Measurements from ENCODE around the gene NGB.

NGB gene

GRCh38 chr14:77236814-77237213 lies 34.2 kb downstream of the NGB start:
- H3K27me3 ChIP-seq (ENCODE audit: insufficient read depth, low read length) = peaks cover 43% of the 10 kb centered on the region

GRCh38 chr14:77231721-77232120 lies 39.3 kb downstream of the NGB start:
- peaks cover 32% of the 10 kb centered on the region for H3K27me3 ChIP-seq (ENCODE audit: insufficient read depth, low read length)
- H3K4me3 ChIP-seq (ENCODE audit: low read depth, low read length) = no peak overlapping the region
- no peaks in the 10 kb centered on the region for H3K4me1 ChIP-seq (ENCODE audit: control insufficient read depth, insufficient read depth, low read length, unreplicated experiment)
- no peaks in the 10 kb centered on the region for H3K36me3 ChIP-seq (ENCODE audit: insufficient read depth, low read length)
- H3K79me2 ChIP-seq (ENCODE audit: control insufficient read depth, insufficient read depth, low read length, unreplicated experiment) = no peaks in the 10 kb centered on the region
- H2AFZ ChIP-seq (ENCODE audit: low read length, unreplicated experiment) = no peak overlapping the region
- H3K27ac ChIP-seq (ENCODE audit: low read depth, low read length) = no peak overlapping the region

More at GRCh38 chr14:77236814-77237213, 34.2 kb downstream of the NGB start:
- no peak overlapping the region for H3K27ac ChIP-seq (ENCODE audit: low read depth, low read length)
- no peaks in the 10 kb centered on the region for H3K36me3 ChIP-seq (ENCODE audit: insufficient read depth, low read length)
- H3K79me2 ChIP-seq (ENCODE audit: control insufficient read depth, insufficient read depth, low read length, unreplicated experiment) = no peaks in the 10 kb centered on the region
- H2AFZ ChIP-seq (ENCODE audit: low read length, unreplicated experiment) = no peak overlapping the region
- H3K4me1 ChIP-seq (ENCODE audit: control insufficient read depth, insufficient read depth, low read length, unreplicated experiment) = no peaks in the 10 kb centered on the region
- H3K4me3 ChIP-seq (ENCODE audit: low read depth, low read length) = no peak overlapping the region

DNA sequence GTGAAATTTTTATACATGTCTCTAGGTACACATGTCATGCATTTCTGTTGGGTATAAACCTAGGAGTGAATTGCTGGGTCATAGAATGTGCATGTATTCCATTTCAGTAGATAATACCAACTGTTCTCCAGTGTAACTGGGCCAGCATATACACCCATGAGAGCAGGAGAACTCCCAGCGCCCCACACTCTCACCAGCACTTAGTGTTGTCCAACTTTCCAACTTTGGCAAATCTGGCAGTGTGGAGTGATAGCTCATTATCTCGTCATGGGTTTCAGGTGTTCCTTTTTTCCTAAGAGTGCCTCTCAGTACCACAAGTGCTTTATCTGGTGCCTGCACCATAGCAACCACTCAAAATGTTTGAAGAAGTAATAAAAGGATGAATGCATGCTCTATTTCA lies 40.1 kb downstream of the NGB start:
- Histone ChIP-seq H2AFZ (ENCODE audit: low read length, unreplicated experiment) (no peak overlapping the region), H3K79me2 (ENCODE audit: control insufficient read depth, insufficient read depth, low read length, unreplicated experiment) (no peaks in the 10 kb centered on the region), H3K27me3 (ENCODE audit: insufficient read depth, low read length) (peaks cover 32% of the 10 kb centered on the region), H3K27ac (ENCODE audit: low read depth, low read length) (no peak overlapping the region), H3K36me3 (ENCODE audit: insufficient read depth, low read length) (no peaks in the 10 kb centered on the region), H3K4me3 (ENCODE audit: low read depth, low read length) (no peak overlapping the region), H3K4me1 (ENCODE audit: control insufficient read depth, insufficient read depth, low read length, unreplicated experiment) (no peaks in the 10 kb centered on the region)

DNA sequence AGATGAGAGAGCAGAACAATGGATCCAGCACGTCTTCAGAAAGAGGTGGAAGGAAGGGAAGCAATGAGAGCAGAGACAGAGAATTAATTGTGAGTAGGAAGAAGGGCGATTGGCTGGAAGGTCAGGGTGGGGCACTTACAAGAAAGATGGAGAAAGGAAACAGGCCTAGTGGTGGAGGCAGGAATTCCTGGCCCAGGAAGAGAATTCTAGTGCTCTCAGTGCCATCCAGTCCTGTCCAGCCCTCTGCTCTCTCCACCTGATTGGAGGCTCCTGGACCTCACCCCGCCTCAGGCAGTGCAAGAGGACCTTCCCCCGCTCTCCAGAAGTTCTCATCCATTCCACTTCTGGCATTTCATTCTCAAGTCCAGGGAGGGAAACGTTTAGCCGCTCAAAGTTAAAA lies 43.0 kb downstream of the NGB start:
- Histone ChIP-seq H3K4me1 (ENCODE audit: control insufficient read depth, insufficient read depth, low read length, unreplicated experiment) (no peaks in the 10 kb centered on the region), H3K27ac (ENCODE audit: low read depth, low read length) (no peak overlapping the region), H3K4me3 (ENCODE audit: low read depth, low read length) (no peak overlapping the region), H3K27me3 (ENCODE audit: insufficient read depth, low read length) (peaks cover 37% of the 10 kb centered on the region), H2AFZ (ENCODE audit: low read length, unreplicated experiment) (no peak overlapping the region), H3K79me2 (ENCODE audit: control insufficient read depth, insufficient read depth, low read length, unreplicated experiment) (no peaks in the 10 kb centered on the region), H3K36me3 (ENCODE audit: insufficient read depth, low read length) (no peaks in the 10 kb centered on the region)

DNA sequence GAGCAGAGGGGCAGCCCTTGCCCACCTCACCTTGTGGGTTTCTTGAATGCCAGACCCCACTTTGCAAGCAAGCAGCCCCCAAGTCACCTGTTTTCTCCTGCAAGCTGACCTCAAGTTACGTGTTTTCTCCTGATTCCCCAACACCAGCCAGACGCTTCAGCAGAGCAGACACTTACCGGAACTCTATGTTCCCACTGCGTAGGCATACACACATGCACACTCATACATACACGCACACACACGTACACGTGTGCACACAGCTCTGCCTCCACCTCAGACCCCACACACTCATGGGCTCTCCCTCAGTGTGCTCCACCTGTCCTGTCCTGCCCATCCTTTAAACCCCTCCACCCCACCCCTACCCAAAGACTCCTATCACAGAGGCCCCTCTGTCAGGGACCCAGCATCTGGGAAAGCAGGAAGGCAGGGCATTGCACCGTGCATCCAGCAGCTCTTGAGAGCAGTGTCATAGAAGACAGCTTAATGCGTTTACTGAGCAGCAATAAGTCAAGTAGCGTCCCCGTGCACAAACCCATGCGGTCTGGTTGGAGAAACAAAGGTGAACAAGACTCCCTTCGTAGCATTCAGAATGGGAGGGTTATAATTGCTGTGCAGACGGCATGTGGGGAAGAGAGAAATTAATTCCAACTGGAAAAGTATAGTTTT lies 45.0 kb downstream of the NGB start:
- H3K79me2 ChIP-seq (ENCODE audit: control insufficient read depth, insufficient read depth, low read length, unreplicated experiment) = no peaks in the 10 kb centered on the region
- H3K4me3 ChIP-seq (ENCODE audit: low read depth, low read length) = no peak overlapping the region
- no peak overlapping the region for H2AFZ ChIP-seq (ENCODE audit: low read length, unreplicated experiment)
- H3K27ac ChIP-seq (ENCODE audit: low read depth, low read length) = no peak overlapping the region
- peaks cover 45% of the 10 kb centered on the region for H3K27me3 ChIP-seq (ENCODE audit: insufficient read depth, low read length)
- no peaks in the 10 kb centered on the region for H3K4me1 ChIP-seq (ENCODE audit: control insufficient read depth, insufficient read depth, low read length, unreplicated experiment)
- H3K36me3 ChIP-seq (ENCODE audit: insufficient read depth, low read length) = no peaks in the 10 kb centered on the region

DNA sequence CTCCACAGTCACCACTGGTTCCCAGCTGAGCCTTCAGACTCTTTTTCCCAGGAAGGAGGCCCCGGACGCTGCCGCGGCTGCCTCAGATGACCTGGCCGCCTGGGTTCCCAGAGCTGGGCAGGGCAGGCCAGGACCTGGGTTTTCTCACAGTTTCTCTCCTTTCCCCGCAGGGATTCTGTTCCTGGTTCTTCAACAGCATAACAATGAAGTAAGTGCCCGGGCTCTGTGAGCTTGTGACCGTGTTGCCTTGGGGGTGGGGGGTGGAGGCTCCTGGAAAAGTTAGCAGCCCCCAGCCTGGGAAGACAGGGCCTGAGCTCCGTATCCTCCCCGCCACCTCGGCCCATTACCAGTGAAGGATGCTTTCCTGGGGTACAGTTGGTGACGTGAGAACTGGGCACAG lies 45.8 kb downstream of the NGB start:
- no peak overlapping the region for H2AFZ ChIP-seq (ENCODE audit: low read length, unreplicated experiment)
- H3K4me1 ChIP-seq (ENCODE audit: control insufficient read depth, insufficient read depth, low read length, unreplicated experiment) = no peaks in the 10 kb centered on the region
- no peaks in the 10 kb centered on the region for H3K36me3 ChIP-seq (ENCODE audit: insufficient read depth, low read length)
- no peak overlapping the region for H3K4me3 ChIP-seq (ENCODE audit: low read depth, low read length)
- H3K27ac ChIP-seq (ENCODE audit: low read depth, low read length) = no peak overlapping the region
- no peaks in the 10 kb centered on the region for H3K79me2 ChIP-seq (ENCODE audit: control insufficient read depth, insufficient read depth, low read length, unreplicated experiment)
- H3K27me3 ChIP-seq (ENCODE audit: insufficient read depth, low read length) = peaks cover 42% of the 10 kb centered on the region

DNA sequence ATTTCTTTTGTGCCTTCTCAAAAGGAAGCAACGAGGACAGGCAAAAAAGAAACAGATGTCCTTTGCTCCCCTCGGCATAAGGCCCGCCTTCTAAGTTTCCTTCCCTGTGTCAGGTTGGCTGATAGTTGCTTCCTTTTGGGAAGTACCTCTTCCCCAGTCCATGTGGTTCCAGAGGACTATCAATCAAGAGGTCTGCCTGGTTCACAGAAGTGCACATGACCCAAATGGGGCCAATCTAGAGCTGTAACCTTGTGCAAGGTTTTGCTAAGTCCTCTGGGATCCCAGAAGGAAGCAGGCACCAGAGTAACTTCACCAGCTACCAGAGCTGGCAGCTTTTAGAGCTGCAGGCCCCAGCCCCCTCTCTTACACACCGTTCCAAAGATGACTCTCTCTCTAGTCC lies 46.8 kb downstream of the NGB start:
- Histone ChIP-seq H3K4me3 (ENCODE audit: low read depth, low read length) (no peak overlapping the region), H3K79me2 (ENCODE audit: control insufficient read depth, insufficient read depth, low read length, unreplicated experiment) (no peaks in the 10 kb centered on the region), H3K36me3 (ENCODE audit: insufficient read depth, low read length) (no peaks in the 10 kb centered on the region), H3K27me3 (ENCODE audit: insufficient read depth, low read length) (peaks cover 52% of the 10 kb centered on the region), H3K4me1 (ENCODE audit: control insufficient read depth, insufficient read depth, low read length, unreplicated experiment) (no peaks in the 10 kb centered on the region), H3K27ac (ENCODE audit: low read depth, low read length) (no peak overlapping the region), H2AFZ (ENCODE audit: low read length, unreplicated experiment) (no peak overlapping the region)

DNA sequence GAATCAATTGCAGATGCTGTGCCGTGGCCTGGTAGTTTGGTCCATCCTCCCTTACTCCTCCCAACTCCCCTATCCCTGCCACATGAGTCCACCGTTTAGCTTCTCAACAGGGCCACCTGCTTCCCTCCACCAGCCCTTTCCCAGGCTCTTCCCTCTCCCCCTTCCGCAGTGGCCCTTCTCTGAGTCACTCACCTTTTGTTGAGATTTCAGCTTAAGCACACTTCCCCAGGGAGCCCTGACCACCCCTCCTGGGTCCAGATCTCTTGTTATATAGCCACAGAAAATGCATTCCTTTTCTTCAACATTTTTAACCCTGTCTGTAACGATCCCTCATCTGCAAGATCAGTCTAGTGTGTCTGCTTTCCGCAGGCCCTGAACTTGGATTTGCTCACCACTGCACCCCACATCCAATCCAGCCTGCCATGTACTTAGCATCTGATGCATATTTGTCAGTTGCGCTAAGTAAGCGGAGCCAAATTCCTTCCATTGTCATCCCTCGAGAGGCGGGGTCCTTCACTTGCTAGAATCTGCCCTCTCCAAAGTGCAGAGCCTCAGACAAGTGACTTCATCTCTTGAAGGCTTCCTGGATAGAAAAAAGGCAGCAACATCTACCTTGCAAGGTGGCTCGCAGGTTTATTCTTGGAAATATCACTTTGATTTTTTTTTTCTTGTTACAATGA lies 48.3 kb downstream of the NGB start:
- no peaks in the 10 kb centered on the region for H3K36me3 ChIP-seq (ENCODE audit: insufficient read depth, low read length)
- no peak overlapping the region for H2AFZ ChIP-seq (ENCODE audit: low read length, unreplicated experiment)
- no peaks in the 10 kb centered on the region for H3K79me2 ChIP-seq (ENCODE audit: control insufficient read depth, insufficient read depth, low read length, unreplicated experiment)
- H3K4me3 ChIP-seq (ENCODE audit: low read depth, low read length) = no peak overlapping the region
- peaks cover 63% of the 10 kb centered on the region for H3K27me3 ChIP-seq (ENCODE audit: insufficient read depth, low read length)
- H3K4me1 ChIP-seq (ENCODE audit: control insufficient read depth, insufficient read depth, low read length, unreplicated experiment) = no peaks in the 10 kb centered on the region
- no peak overlapping the region for H3K27ac ChIP-seq (ENCODE audit: low read depth, low read length)

DNA sequence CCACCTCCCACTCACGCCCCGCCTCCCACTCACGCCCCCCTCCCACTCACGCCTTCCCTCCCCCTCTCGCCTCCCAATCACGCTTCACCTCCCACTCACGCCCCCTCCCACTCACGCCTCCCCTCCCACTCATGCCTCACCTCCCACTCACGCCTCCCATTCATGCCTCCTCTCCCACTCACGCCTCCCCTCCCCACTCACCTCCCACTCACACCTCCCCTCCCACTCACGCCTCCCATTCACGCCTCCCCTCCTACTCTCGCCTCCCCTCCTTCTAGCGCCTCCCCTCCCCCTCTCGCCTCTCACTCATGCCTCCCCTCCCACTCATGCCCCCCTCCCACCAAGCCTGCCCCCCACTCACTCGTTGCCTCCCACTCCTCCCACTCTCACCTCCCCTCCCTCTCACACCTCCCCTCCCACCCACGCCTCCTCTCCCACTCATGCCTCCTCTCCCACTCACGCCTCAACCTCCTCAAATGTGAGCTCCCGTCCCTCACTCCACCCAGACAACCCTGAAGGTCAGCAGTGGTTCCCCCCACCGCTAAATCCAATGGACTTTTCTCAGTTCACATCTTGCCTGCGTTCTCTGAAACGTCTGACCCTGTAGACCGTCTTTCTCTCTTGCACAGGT lies 49.6 kb downstream of the NGB start:
- Histone ChIP-seq H3K4me3 (ENCODE audit: low read depth, low read length) (no peak overlapping the region), H3K4me1 (ENCODE audit: control insufficient read depth, insufficient read depth, low read length, unreplicated experiment) (no peaks in the 10 kb centered on the region), H2AFZ (ENCODE audit: low read length, unreplicated experiment) (no peak overlapping the region), H3K36me3 (ENCODE audit: insufficient read depth, low read length) (no peaks in the 10 kb centered on the region), H3K27ac (ENCODE audit: low read depth, low read length) (no peak overlapping the region), H3K79me2 (ENCODE audit: control insufficient read depth, insufficient read depth, low read length, unreplicated experiment) (no peaks in the 10 kb centered on the region), H3K27me3 (ENCODE audit: insufficient read depth, low read length) (peaks cover 67% of the 10 kb centered on the region)

DNA sequence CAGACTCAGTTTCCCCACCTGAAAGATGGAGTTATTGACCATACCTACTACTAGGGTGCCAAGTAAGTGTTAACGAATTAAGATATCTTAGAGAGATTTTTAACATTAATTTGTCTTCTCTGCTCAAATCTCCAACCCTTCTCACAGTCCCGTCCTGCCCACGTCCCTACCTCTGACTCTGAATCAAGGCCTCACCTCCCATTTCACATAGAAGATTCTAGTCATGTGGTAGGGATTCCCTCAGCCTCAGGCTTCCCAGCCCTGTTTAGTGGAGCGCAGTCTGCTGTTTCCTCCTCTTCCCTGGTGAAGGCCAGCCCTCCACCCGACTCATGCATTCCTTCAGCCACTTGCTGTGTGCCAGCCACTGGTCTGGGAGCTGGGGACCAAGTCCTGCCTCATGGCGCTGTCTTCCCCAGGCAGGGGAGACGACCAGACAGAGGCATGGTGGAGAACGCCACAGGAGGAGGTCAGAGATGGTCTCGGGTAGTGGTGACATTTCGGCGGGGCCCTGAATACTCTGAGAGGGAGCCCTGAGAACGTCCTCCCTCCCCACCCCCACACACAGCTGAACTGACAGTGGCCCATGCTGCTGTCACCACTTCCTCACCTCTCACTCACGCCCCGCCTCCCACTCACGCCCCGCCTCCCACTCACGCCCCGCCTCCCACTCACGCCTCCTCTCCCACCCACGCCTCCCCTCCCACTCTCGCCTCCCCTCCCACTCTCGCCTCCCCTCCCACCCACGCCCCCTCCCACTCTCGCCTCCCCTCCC lies 50.6 kb downstream of the NGB start:
- no peak overlapping the region for H3K4me3 ChIP-seq (ENCODE audit: low read depth, low read length)
- H3K4me1 ChIP-seq (ENCODE audit: control insufficient read depth, insufficient read depth, low read length, unreplicated experiment) = no peaks in the 10 kb centered on the region
- no peaks in the 10 kb centered on the region for H3K36me3 ChIP-seq (ENCODE audit: insufficient read depth, low read length)
- no peaks in the 10 kb centered on the region for H3K79me2 ChIP-seq (ENCODE audit: control insufficient read depth, insufficient read depth, low read length, unreplicated experiment)
- no peak overlapping the region for H3K27ac ChIP-seq (ENCODE audit: low read depth, low read length)
- no peak overlapping the region for H2AFZ ChIP-seq (ENCODE audit: low read length, unreplicated experiment)
- peaks cover 76% of the 10 kb centered on the region for H3K27me3 ChIP-seq (ENCODE audit: insufficient read depth, low read length)
